ENCODE measurements around the gene ARHGAP33.
A peak's percentile ranks its signal among the peaks of the same experiment; 100 is the strongest.

- TF ChIP-seq EZH2 (IDR thresholded peaks at IDR 0.05; ENCODE audit: borderline replicate concordance, low read length): no peak
- TF ChIP-seq, protein P1, sequence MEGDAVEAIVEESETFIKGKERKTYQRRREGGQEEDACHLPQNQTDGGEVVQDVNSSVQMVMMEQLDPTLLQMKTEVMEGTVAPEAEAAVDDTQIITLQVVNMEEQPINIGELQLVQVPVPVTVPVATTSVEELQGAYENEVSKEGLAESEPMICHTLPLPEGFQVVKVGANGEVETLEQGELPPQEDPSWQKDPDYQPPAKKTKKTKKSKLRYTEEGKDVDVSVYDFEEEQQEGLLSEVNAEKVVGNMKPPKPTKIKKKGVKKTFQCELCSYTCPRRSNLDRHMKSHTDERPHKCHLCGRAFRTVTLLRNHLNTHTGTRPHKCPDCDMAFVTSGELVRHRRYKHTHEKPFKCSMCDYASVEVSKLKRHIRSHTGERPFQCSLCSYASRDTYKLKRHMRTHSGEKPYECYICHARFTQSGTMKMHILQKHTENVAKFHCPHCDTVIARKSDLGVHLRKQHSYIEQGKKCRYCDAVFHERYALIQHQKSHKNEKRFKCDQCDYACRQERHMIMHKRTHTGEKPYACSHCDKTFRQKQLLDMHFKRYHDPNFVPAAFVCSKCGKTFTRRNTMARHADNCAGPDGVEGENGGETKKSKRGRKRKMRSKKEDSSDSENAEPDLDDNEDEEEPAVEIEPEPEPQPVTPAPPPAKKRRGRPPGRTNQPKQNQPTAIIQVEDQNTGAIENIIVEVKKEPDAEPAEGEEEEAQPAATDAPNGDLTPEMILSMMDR (conservative IDR thresholded peaks at IDR 0.05 in 1 of 2, IDR thresholded peaks at IDR 0.05 in 1 of 2; ENCODE audit: extremely low read depth in 1 of 2, insufficient read depth in 1 of 2, low read depth in 1 of 2, low read length in 2 of 2): peak in 1 of 2 donors; percentile 18
These were observed 34.8 kb upstream of the ARHGAP33 start for GRCh38 chr19:35740423-35741202.
